Ammon's horn (tissue), 1 donor: ENCODE results near the gene DNAJB12.

ENCODE experiments used
- DNase-seq: peaks from one replicate; pipeline ENCODE4 v3.0.0-alpha.2; 2016; ENCODE audit warnings: low spot score

DNAJB12 gene

DNA sequence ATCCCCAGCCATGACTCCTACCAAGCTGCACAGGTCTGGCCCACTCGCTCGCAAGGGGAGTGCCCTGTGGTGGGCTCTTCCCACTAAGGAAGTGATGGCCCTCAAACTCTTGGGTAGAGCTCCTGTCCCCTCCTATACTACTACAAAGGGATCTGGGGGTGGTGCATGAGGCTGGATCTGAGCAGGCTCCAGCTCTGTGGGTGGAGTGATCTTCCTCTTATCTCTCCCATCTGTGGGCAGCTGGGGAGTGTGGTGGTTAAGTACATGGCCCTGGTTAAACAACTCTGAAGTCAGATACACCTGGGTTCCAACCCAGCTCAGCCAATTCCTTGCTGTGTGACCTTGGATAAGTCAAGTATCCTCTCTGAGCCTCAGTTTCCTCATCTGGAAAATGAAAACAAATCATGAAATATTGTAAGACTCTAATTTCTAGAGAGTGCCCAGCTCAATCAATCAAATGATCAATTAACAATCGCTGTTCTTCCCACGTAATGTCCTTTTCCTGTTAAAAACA lies 63.6 kb downstream of the DNAJB12 start:
- no peak for DNase-seq

DNA sequence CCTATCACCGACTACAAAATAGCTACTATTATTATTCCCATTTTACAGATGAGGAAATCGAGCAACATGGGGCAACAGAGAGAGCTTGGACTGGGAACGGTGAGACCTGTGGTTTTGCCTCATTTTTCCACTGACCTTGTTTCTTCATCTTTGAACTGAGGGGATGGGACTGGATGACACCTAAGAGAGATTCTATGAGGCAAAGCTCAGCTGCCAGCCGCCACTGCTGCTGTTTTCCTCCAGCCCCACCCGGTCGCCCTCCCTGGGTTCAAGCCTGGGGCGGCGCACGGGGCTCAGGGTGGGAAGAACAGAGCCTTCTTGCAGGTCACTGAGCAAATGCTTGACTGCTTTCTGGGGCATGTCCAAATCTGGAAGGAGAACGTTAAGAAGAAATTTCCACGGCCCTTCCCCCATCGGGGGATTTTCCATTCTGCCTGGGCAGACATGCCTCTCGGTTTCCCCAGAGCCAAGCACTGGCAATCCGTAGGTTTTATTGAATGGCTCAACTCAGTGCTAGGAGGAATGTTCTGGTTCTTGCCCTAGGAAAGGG lies 68.7 kb downstream of the DNAJB12 start:
- no peak for DNase-seq

DNA sequence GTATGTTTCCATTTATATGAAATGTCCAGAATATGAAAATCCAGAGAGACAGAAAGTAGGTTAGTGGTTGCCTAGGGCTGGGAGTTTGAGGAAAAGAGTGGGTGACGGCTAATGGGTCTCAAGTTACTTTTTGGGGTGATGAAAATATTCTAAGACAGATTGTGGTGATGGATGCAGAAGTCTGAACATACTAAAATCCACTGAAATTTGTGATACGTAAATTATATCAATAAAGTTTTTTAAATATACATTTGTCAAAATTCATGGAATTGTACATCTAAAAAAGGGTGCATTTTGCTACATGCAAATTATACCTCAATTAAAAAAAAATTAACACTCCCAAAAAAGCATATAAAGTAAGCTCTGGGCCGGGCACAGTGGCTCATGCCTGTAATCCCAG lies 71.6 kb downstream of the DNAJB12 start:
- no peak for DNase-seq
